MM.1S (cell line): ENCODE measurements around the gene ATP1A4.

Experiments
- DNase-seq: peaks from one replicate; pipeline ENCODE4 v3.0.0-alpha.2; 2015
- H2AFZ ChIP-seq: fragments of 300-600 bp; sonication (generic); 2 replicates; pipeline ENCODE4 v1.6.0; 2016; ENCODE audit warnings: antibody characterized with exemption, low read length
- H3F3A ChIP-seq: fragments of 300-600 bp; sonication (generic); 2 replicates; pipeline ENCODE4 v1.6.1; 2016; ENCODE audit warnings: mild to moderate bottlenecking, antibody characterized with exemption, low read length, moderate library complexity, mixed read lengths; ENCODE audit not compliant: insufficient read depth
- H3K27ac ChIP-seq: fragments of 300-600 bp; sonication (generic); 2 replicates; pipeline ENCODE4 v1.5.1; 2016; ENCODE audit warnings: mild to moderate bottlenecking, low read length
- H3K27me3 ChIP-seq: fragments of 300-600 bp; sonication (generic); replicated peaks from 2 replicates; pipeline ENCODE4 v1.6.0; 2016; ENCODE audit warnings: low read length; ENCODE audit not compliant: insufficient read depth
- H3K36me3 ChIP-seq: fragments of 300-600 bp; sonication (generic); replicated peaks from 2 replicates; pipeline ENCODE4 v1.6.1; 2016; ENCODE audit warnings: mild to moderate bottlenecking, low read length, mixed read lengths; ENCODE audit not compliant: insufficient read depth
- H3K4me1 ChIP-seq: fragments of 300-600 bp; sonication (generic); 2 replicates; pipeline ENCODE4 v1.6.1; 2016; ENCODE audit warnings: low read length, mixed read lengths
- H3K4me2 ChIP-seq: fragments of 300-600 bp; sonication (generic); 2 replicates; pipeline ENCODE4 v1.6.0; 2016; ENCODE audit warnings: low read depth, low read length
- H3K4me3 ChIP-seq: fragments of 300-600 bp; sonication (generic); 2 replicates; pipeline ENCODE4 v1.5.1; 2016; ENCODE audit warnings: low read length, mixed read lengths
- H3K79me2 ChIP-seq: fragments of 300-600 bp; sonication (generic); 2 replicates; pipeline ENCODE4 v1.6.1; 2016; ENCODE audit warnings: mixed run types, low read length, mixed read lengths
- H3K9ac ChIP-seq: fragments of 300-600 bp; sonication (generic); 2 replicates; pipeline ENCODE4 v1.6.1; 2016; ENCODE audit warnings: low read length, mixed read lengths
- H3K9me2 ChIP-seq: fragments of 300-600 bp; sonication (generic); replicated peaks from 2 replicates; pipeline ENCODE4 v1.6.1; 2016; ENCODE audit warnings: mild to moderate bottlenecking, low read length, mixed read lengths; ENCODE audit not compliant: insufficient read depth
- H3K9me3 ChIP-seq: fragments of 300-600 bp; sonication (generic); replicated peaks from 2 replicates; pipeline ENCODE4 v1.6.1; 2016; ENCODE audit warnings: mild to moderate bottlenecking, low read length, mixed read lengths; ENCODE audit not compliant: insufficient read depth
- H4K20me1 ChIP-seq: fragments of 300-600 bp; sonication (generic); 2 replicates; pipeline ENCODE4 v1.6.1; 2016; ENCODE audit warnings: mild to moderate bottlenecking, low read length, moderate library complexity, mixed read lengths; ENCODE audit not compliant: insufficient read depth
- EZH2 ChIP-seq: fragments of 300-600 bp; sonication (generic); optimal IDR thresholded peaks from 2 replicates; pipeline ENCODE3; 2017; ENCODE audit warnings: low read depth, mild to moderate bottlenecking, antibody characterized with exemption, low read length, mixed read lengths
- EZH2phosphoT487 ChIP-seq: fragments of 300-600 bp; sonication (generic); IDR thresholded peaks from 2 replicates; pipeline ENCODE4 v1.6.1; 2018; ENCODE audit warnings: antibody characterized with exemption, low read length
- TF ChIP-seq, protein P1 (sequence below): fragments of 300-600 bp; sonication (generic); IDR thresholded peaks from 2 replicates; pipeline ENCODE4 v1.5.1; 2016; ENCODE audit warnings: antibody characterized with exemption, low read length, mixed read lengths

Gene ATP1A4

DNA sequence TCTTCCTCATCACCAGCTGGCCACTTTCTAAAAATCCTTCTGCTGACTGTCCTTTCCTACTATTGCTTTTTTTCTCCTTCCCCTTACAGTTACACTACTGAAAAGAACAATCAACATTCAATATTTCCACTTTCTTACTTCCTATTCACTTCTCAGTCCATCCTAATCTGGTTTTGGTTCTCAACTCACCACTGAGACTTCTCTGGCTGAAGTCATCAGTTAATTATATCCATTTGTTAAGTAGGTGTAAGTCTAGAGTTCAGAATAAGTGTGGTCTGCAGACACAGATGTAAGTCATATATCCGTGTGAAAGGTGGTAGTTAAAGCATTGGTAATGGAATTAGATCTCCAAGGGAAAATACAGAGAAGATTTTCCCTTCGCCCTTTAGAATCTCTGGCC, 75.2 kb downstream of the ATP1A4 start:
- Histone ChIP-seq H3K4me3 (no peak overlapping the region), H3K79me2 (no peaks in the 10 kb centered on the region), H3K9me2 (no peaks in the 10 kb centered on the region), H2AFZ (no peak overlapping the region), H3K27me3 (no peaks in the 10 kb centered on the region), H3K9me3 (no peaks in the 10 kb centered on the region), H3F3A (peaks cover 4% of the 10 kb centered on the region; the same call in 1 of the 2 replicates), H3K27ac (peak overlapping the region; percentile 34; the same call in 1 of the 2 replicates), H3K4me1 (peaks cover 11% of the 10 kb centered on the region), H3K4me2 (no peak overlapping the region), H3K9ac (no peak overlapping the region), H3K36me3 (peaks cover 22% of the 10 kb centered on the region), H4K20me1 (no peaks in the 10 kb centered on the region)
- TF ChIP-seq, protein P1, sequence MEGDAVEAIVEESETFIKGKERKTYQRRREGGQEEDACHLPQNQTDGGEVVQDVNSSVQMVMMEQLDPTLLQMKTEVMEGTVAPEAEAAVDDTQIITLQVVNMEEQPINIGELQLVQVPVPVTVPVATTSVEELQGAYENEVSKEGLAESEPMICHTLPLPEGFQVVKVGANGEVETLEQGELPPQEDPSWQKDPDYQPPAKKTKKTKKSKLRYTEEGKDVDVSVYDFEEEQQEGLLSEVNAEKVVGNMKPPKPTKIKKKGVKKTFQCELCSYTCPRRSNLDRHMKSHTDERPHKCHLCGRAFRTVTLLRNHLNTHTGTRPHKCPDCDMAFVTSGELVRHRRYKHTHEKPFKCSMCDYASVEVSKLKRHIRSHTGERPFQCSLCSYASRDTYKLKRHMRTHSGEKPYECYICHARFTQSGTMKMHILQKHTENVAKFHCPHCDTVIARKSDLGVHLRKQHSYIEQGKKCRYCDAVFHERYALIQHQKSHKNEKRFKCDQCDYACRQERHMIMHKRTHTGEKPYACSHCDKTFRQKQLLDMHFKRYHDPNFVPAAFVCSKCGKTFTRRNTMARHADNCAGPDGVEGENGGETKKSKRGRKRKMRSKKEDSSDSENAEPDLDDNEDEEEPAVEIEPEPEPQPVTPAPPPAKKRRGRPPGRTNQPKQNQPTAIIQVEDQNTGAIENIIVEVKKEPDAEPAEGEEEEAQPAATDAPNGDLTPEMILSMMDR: no peak
- no peak for TF ChIP-seq EZH2
- no peak for TF ChIP-seq EZH2phosphoT487
- DNase-seq: no peak

DNA sequence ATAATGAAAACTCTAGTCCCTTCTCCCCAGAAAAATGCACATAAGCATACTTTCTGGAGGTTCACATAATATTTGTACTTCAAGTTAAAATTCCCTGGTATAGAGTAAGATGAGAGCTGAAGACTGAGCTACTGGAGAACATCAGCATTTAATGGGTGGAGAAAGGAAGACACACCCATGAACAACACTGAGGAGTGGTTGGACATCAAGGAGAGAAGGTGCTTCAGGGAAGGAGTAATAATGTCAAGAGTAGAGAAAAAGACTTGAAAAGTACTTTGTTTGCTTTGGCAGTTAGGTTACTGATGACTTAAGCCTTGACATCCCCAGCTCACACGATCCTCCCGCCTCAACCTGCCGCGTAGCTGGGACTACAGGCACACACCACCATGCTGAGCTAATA, 75.6 kb downstream of the ATP1A4 start:
- Histone ChIP-seq H3K36me3 (peaks cover 22% of the 10 kb centered on the region), H2AFZ (no peak overlapping the region), H3K27me3 (no peaks in the 10 kb centered on the region), H3K9ac (no peak overlapping the region), H3K27ac (peak overlapping the region; percentile 34; the same call in 1 of the 2 replicates), H3K4me1 (peaks cover 11% of the 10 kb centered on the region), H3K4me2 (no peak overlapping the region; the same call in 1 of the 2 replicates), H4K20me1 (no peaks in the 10 kb centered on the region), H3K4me3 (no peak overlapping the region), H3K9me2 (no peaks in the 10 kb centered on the region), H3K9me3 (no peaks in the 10 kb centered on the region), H3F3A (peaks cover 4% of the 10 kb centered on the region; the same call in 1 of the 2 replicates), H3K79me2 (no peaks in the 10 kb centered on the region)
- TF ChIP-seq EZH2phosphoT487 (no peak), EZH2 (no peak)
- TF ChIP-seq, protein P1: no peak
- DNase-seq: no peak

DNA sequence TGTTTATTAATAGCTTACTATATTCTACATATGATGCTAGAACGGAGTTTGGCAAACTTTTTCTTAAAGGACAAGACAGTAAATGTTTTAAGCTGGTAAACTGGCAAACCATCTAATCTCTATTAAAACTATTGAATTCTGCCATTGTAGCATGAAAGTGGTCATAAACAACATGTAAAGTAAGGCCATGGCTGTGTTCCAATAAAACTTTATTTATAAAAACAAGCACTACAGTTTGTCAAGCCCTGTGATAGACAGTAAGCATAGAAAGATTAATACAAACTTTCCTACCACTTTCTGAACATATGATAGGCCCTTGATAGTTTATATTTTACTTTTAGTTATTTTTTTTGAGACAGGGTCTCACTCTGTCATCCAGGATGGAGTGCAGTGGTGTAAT, 76.2 kb downstream of the ATP1A4 start:
- Histone ChIP-seq H3K9me3 (no peaks in the 10 kb centered on the region), H4K20me1 (no peaks in the 10 kb centered on the region), H3K4me2 (no peak overlapping the region), H3K9me2 (no peaks in the 10 kb centered on the region), H3K27me3 (no peaks in the 10 kb centered on the region), H3K36me3 (peaks cover 22% of the 10 kb centered on the region), H2AFZ (no peak overlapping the region), H3K4me3 (no peak overlapping the region), H3K4me1 (peaks cover 11% of the 10 kb centered on the region), H3K79me2 (no peaks in the 10 kb centered on the region), H3K9ac (no peak overlapping the region), H3F3A (peaks cover 4% of the 10 kb centered on the region; the same call in 1 of the 2 replicates), H3K27ac (peak overlapping the region; percentile 34; the same call in 1 of the 2 replicates)
- TF ChIP-seq, protein P1: no peak
- DNase-seq: no peak
